CD4-positive, alpha-beta T cell (primary cell): ENCODE data around the gene PLCB2. TPM values are rescaled to one million over a fixed set of nuclear protein-coding genes. Genes with fewer than 3 reads are reported as not detected.
A peak's percentile ranks its signal among the peaks of the same experiment; 100 is the strongest.

Source experiments
- ATAC-seq: fragments of 200-7000 bp; cut with Tn5 transposase; one replicate; pipeline ENCODE4 v1.10.0; 2022; ENCODE audit warnings: mild to moderate bottlenecking; ENCODE audit not compliant: poor library complexity
- CTCF ChIA-PET: fragments of 350-600 bp; sonication (Branson Sonifier 250); formaldehyde crosslinking; loops from one replicate; lab custom pipeline; 2021; ENCODE audit warnings: antibody characterized with exemption, inconsistent platforms; lab: Charles Lee
- POLR2A ChIA-PET: fragments of 350-600 bp; sonication (Branson Sonifier 250); formaldehyde crosslinking; loops from one replicate; lab custom pipeline; 2021; ENCODE audit warnings: antibody characterized with exemption, inconsistent platforms; lab: Charles Lee
- DNase-seq, 14 experiments: peaks; one replicate each; pipeline ENCODE4 v3.0.0-alpha.2; 2013 to 2020; ENCODE audit warnings: mixed read lengths in 2 of 14
- H3K27ac ChIP-seq, 2 donors: one replicate each; pipeline versions ENCODE4 v1.5.1 to v1.7.0; 2013; ENCODE audit warnings: low read length in 2 of 2, low read depth in 1 of 2, mild to moderate bottlenecking in 1 of 2
- H3K27me3 ChIP-seq, 2 experiments: 1 replicate in 1 of 2; 2 replicates in 1 of 2; pipeline versions ENCODE4 v1.6.1 to v1.7.0; 2013; ENCODE audit warnings: low read length in 2 of 2, control low read depth in 1 of 2, mild to moderate bottlenecking in 1 of 2, moderate library complexity in 1 of 2; ENCODE audit not compliant: insufficient read depth in 2 of 2, control insufficient read depth in 1 of 2
- H3K36me3 ChIP-seq: one replicate; pipeline ENCODE4 v1.6.1; 2013; ENCODE audit warnings: low read length, control low read depth; ENCODE audit not compliant: insufficient read depth
- H3K4me1 ChIP-seq: one replicate; pipeline ENCODE4 v1.6.1; 2013; ENCODE audit warnings: low read length, control low read depth; ENCODE audit not compliant: insufficient read depth
- H3K4me3 ChIP-seq: one replicate; pipeline ENCODE4 v1.5.1; 2013; ENCODE audit warnings: mild to moderate bottlenecking, low read length, moderate library complexity
- H3K9me3 ChIP-seq, 2 experiments: 1 replicate in 1 of 2; 2 replicates in 1 of 2; pipeline versions ENCODE4 v1.6.1 to v1.7.0; 2013; ENCODE audit warnings: low read length in 2 of 2, mild to moderate bottlenecking in 2 of 2, control low read depth in 1 of 2, moderate library complexity in 1 of 2; ENCODE audit not compliant: control insufficient read depth in 1 of 2, insufficient read depth in 1 of 2
- H3K27ac Mint-ChIP-seq: one replicate; pipeline ENCODE4 v1.8.0; 2020; ENCODE audit warnings: mixed read lengths
- H3K27me3 Mint-ChIP-seq: one replicate; pipeline ENCODE4 v1.8.0; 2021; ENCODE audit warnings: mixed read lengths
- H3K36me3 Mint-ChIP-seq: one replicate; pipeline ENCODE4 v1.8.0; 2021; ENCODE audit warnings: low read depth, mixed read lengths
- H3K4me1 Mint-ChIP-seq: one replicate; pipeline ENCODE4 v1.8.0; 2021; ENCODE audit warnings: low read depth, mixed read lengths
- H3K4me3 Mint-ChIP-seq: one replicate; pipeline ENCODE4 v1.8.0; 2020; ENCODE audit warnings: mild to moderate bottlenecking, mixed read lengths
- H3K9me3 Mint-ChIP-seq: one replicate; pipeline ENCODE4 v1.8.0; 2020; ENCODE audit warnings: mixed read lengths
- CTCF ChIP-seq: fragments of 200-600 bp; IDR thresholded peaks from one replicate; pipeline ENCODE4 v1.8.0; 2022; ENCODE audit warnings: antibody characterized with exemption, mild to moderate bottlenecking
- intact Hi-C, 2 experiments: fragments of 100-400 bp; cut with DNase I in 1 of 2; cut with micrococcal nuclease in 1 of 2; formaldehyde crosslinking; loops; one replicate each; pipeline versions ENCODE4 v1.15.1 to v1.9.0; 2023 to 2025; cut with DNase I, micrococcal nuclease
- total RNA-seq, 174 experiments: library from RNA in 2 of 174; stranded (reverse) in 2 of 174; gene quantifications; one replicate each; pipeline ENCODE4 v1.2.3 and lab custom pipeline; 2021 to 2026

The PLCB2 gene
- total RNA-seq, 2 experiments from 2014 or later, result 206 to 222 TPM

- H3K4me3 ChIP-seq, result no peak overlapping the region
- H3K4me1 ChIP-seq, result peaks cover 11% of the 10 kb centered on the region
- peak; percentile 81 for TF ChIP-seq CTCF
- CTCF ChIA-PET, result interaction anchor here (0.5 to 3.6 kb wide), 17 partner anchors 10 to 417 kb away, joined by 3 to 57 read pairs (median 4); partner anchors contain the start of genes ANKRD63, DISP2, IVD and PLCB2
- H3K27ac ChIP-seq, result no peak overlapping the region
- Mint-ChIP-seq H3K27me3 (no peaks in the 10 kb centered on the region), H3K9me3 (no peaks in the 10 kb centered on the region), H3K27ac (no peak overlapping the region), H3K36me3 (no peaks in the 10 kb centered on the region), H3K4me3 (no peak overlapping the region), H3K4me1 (no peaks in the 10 kb centered on the region)
- H3K9me3 ChIP-seq, result no peaks in the 10 kb centered on the region
- DNase-seq (peak; percentile 46 to 83 (median 62)), ATAC-seq (peak; percentile 97)
- H3K36me3 ChIP-seq, result no peaks in the 10 kb centered on the region
- POLR2A ChIA-PET, result interaction anchor here (0.6 to 1.1 kb wide), 4 partner anchors 8 to 1403 kb away, joined by 3 to 8 read pairs (median 4); no protein-coding TSS in a partner anchor
- no peaks in the 10 kb centered on the region for H3K27me3 ChIP-seq
- intact Hi-C loops, result loop anchor here (1.0 to 2.0 kb wide), 3 partner anchors 22 to 163 kb away; no protein-coding TSS in a partner anchor
These were observed 36.9 kb upstream of the PLCB2 start for GRCh38 chr15:40344631-40345120.

- CTCF ChIA-PET, result interaction anchor here (0.5 to 3.6 kb wide), 17 partner anchors 10 to 418 kb away, joined by 3 to 57 read pairs (median 4); partner anchors contain the start of genes ANKRD63, DISP2, IVD and PLCB2
- Histone ChIP-seq H3K27ac (no peak overlapping the region), H3K36me3 (no peaks in the 10 kb centered on the region), H3K27me3 (no peaks in the 10 kb centered on the region), H3K4me3 (no peak overlapping the region), H3K9me3 (no peaks in the 10 kb centered on the region), H3K4me1 (peaks cover 11% of the 10 kb centered on the region)
- TF ChIP-seq CTCF, result no peak
- Mint-ChIP-seq H3K27me3 (no peaks in the 10 kb centered on the region), H3K9me3 (no peaks in the 10 kb centered on the region), H3K4me3 (no peak overlapping the region), H3K4me1 (no peaks in the 10 kb centered on the region), H3K36me3 (no peaks in the 10 kb centered on the region), H3K27ac (no peak overlapping the region)
- intact Hi-C loops, result loop anchor here (1.0 to 2.0 kb wide), 3 partner anchors 23 to 163 kb away; no protein-coding TSS in a partner anchor
- ATAC-seq (no peak), DNase-seq (no peak)
- POLR2A ChIA-PET, result interaction anchor here (0.6 to 1.0 kb wide), 2 partner anchors 78 to 1403 kb away, joined by 3 to 8 read pairs; no protein-coding TSS in a partner anchor
These were observed 36.5 kb upstream of the PLCB2 start for GRCh38 chr15:40344217-40344616.

- Mint-ChIP-seq H3K27ac (no peak overlapping the region), H3K9me3 (no peaks in the 10 kb centered on the region), H3K4me3 (no peak overlapping the region), H3K4me1 (no peaks in the 10 kb centered on the region), H3K36me3 (no peaks in the 10 kb centered on the region), H3K27me3 (no peaks in the 10 kb centered on the region)
- intact Hi-C loops, result no loop called here
- ChIA-PET POLR2A (interaction anchor here (1.0 kb wide), 1 partner anchor 78 kb away, joined by 3 read pairs; no protein-coding TSS in a partner anchor), CTCF (interaction anchor here (1.3 to 3.6 kb wide), 4 partner anchors 24 to 79 kb away, joined by 3 to 57 read pairs (median 16); partner anchors contain the start of gene IVD)
- H3K4me3 ChIP-seq, result no peak overlapping the region
- TF ChIP-seq CTCF, result no peak
- no peaks in the 10 kb centered on the region for H3K9me3 ChIP-seq
- no peaks in the 10 kb centered on the region for H3K27me3 ChIP-seq
- peak in 2 of 14 experiments; percentile 35 to 51 for DNase-seq
- ATAC-seq, result no peak
- H3K27ac ChIP-seq, result no peak overlapping the region
- H3K36me3 ChIP-seq, result no peaks in the 10 kb centered on the region
- H3K4me1 ChIP-seq, result peaks cover 12% of the 10 kb centered on the region
These were observed 35.8 kb upstream of the PLCB2 start for GRCh38 chr15:40343512-40343911.
